GM23338 (cell line): ENCODE measurements around the gene TUBB.

Experiments used
- CREB1 ChIP-seq: fragments of 250-450 bp; sonication (Bioruptor Pico); IDR thresholded peaks from 2 replicates; pipeline ENCODE4 v1.5.0; 2020; ENCODE audit warnings: low read depth, mild to moderate bottlenecking, moderate library complexity
- CTCF ChIP-seq, 2 experiments: fragments of 200-600 bp in 1 of 2; sonication (generic) in 1 of 2; conservative IDR thresholded peaks; 2 replicates each; pipeline versions ENCODE4 v1.5.1 to v1.6.1; 2016 to 2017; ENCODE audit warnings: antibody characterized with exemption in 2 of 2, low read depth in 2 of 2, mild to moderate bottlenecking in 2 of 2, moderate library complexity in 1 of 2
- EZH2 ChIP-seq: fragments of 200-600 bp; sonication (generic); IDR thresholded peaks from one replicate; pipeline ENCODE4 v1.8.0; 2017; ENCODE audit warnings: antibody characterized with exemption, mild to moderate bottlenecking, low read depth; ENCODE audit not compliant: unreplicated experiment
- EZH2phosphoT487 ChIP-seq: fragments of 200-600 bp; sonication (generic); IDR thresholded peaks from one replicate; pipeline ENCODE4 v1.8.1; 2018; ENCODE audit warnings: antibody characterized with exemption; ENCODE audit not compliant: unreplicated experiment
- REST ChIP-seq: IDR thresholded peaks from one replicate; pipeline ENCODE4 v1.6.1; 2018; ENCODE audit warnings: antibody characterized with exemption; ENCODE audit not compliant: unreplicated experiment
- ZNF331 ChIP-seq: fragments of 250-450 bp; sonication (Bioruptor Pico); IDR thresholded peaks from 2 replicates; pipeline ENCODE4 v1.5.0; 2020; ENCODE audit warnings: low read depth, mild to moderate bottlenecking, moderate library complexity

GRCh38 chr6:30707281-30707850 lies 12.8 kb upstream of the TUBB start:
- no peak for TF ChIP-seq CREB1 (CRISPR knock-in tag)
- TF ChIP-seq CTCF (conservative IDR thresholded peaks at IDR 0.05; ENCODE audit: low read depth in 2 of 2): no peak
- no peak for TF ChIP-seq REST
- no peak for TF ChIP-seq EZH2phosphoT487
- TF ChIP-seq ZNF331 (CRISPR knock-in tag): no peak
- TF ChIP-seq EZH2: no peak
